ENCODE results near the gene MGLL.

The MGLL gene

GRCh38 chr3:127831723-127832172 is 9.4 kb upstream of the MGLL start:
- Histone ChIP-seq H3K4me3 (replicated peaks; ENCODE audit: insufficient read depth, low read length) (no peak overlapping the region), H3K27me3 (ENCODE audit: insufficient read depth, poor library complexity, severe bottlenecking) (no peaks in the 10 kb centered on the region), H3K27ac (replicated peaks) (no peak overlapping the region)
- peak in 1 of 2 experiments; percentile 60 for DNase-seq (ENCODE audit: low read depth in 1 of 2, low spot score in 1 of 2)
- TF ChIP-seq POLR2AphosphoS5 (IDR thresholded peaks at IDR 0.05; ENCODE audit: low read depth): no peak
- peak; percentile 64 for TF ChIP-seq CTCF (IDR thresholded peaks at IDR 0.05; ENCODE audit: insufficient read depth, low read length)

GRCh38 chr3:127829537-127829936 is 7.2 kb upstream of the MGLL start:
- Histone ChIP-seq H3K4me3 (replicated peaks; ENCODE audit: insufficient read depth, low read length) (no peak overlapping the region), H3K27me3 (ENCODE audit: insufficient read depth, poor library complexity, severe bottlenecking) (no peaks in the 10 kb centered on the region), H3K27ac (replicated peaks) (no peak overlapping the region)
- DNase-seq (ENCODE audit: low read depth in 1 of 2, low spot score in 1 of 2): no peak
- TF ChIP-seq CTCF (IDR thresholded peaks at IDR 0.05; ENCODE audit: insufficient read depth, low read length): no peak
- TF ChIP-seq GABPA (IDR thresholded peaks at IDR 0.05; ENCODE audit: low read depth): no peak
- TF ChIP-seq REST (IDR thresholded peaks at IDR 0.05; ENCODE audit: insufficient replicate concordance, low read depth): no peak
- no peak for TF ChIP-seq POLR2AphosphoS5 (IDR thresholded peaks at IDR 0.05; ENCODE audit: low read depth)
- no peak for TF ChIP-seq SPI1 (IDR thresholded peaks at IDR 0.05; ENCODE audit: borderline replicate concordance, low read depth)

GRCh38 chr3:127827808-127828207 is 5.5 kb upstream of the MGLL start:
- TF ChIP-seq GABPA (IDR thresholded peaks at IDR 0.05; ENCODE audit: low read depth) (no peak), SPI1 (IDR thresholded peaks at IDR 0.05; ENCODE audit: borderline replicate concordance, low read depth) (no peak), CTCF (IDR thresholded peaks at IDR 0.05; ENCODE audit: insufficient read depth, low read length) (no peak), REST (IDR thresholded peaks at IDR 0.05; ENCODE audit: insufficient replicate concordance, low read depth) (no peak), POLR2AphosphoS5 (IDR thresholded peaks at IDR 0.05; ENCODE audit: low read depth) (no peak)
- H3K27ac ChIP-seq (replicated peaks): no peak overlapping the region
- DNase-seq (ENCODE audit: low read depth in 1 of 2, low spot score in 1 of 2): no peak
- H3K27me3 ChIP-seq (ENCODE audit: insufficient read depth, poor library complexity, severe bottlenecking): no peaks in the 10 kb centered on the region
- no peak overlapping the region for H3K4me3 ChIP-seq (replicated peaks; ENCODE audit: insufficient read depth, low read length)

- H3K27me3 ChIP-seq (ENCODE audit: insufficient read depth, poor library complexity, severe bottlenecking): no peaks in the 10 kb centered on the region
- no peak for DNase-seq (ENCODE audit: low read depth in 1 of 2, low spot score in 1 of 2)
- no peak overlapping the region for H3K27ac ChIP-seq (replicated peaks)
Measured at GRCh38 chr3:127825756-127826155, 3.4 kb upstream of the MGLL start.

More at GRCh38 chr3:127825756-127826155, 3.4 kb upstream of the MGLL start:
- H3K4me3 ChIP-seq (replicated peaks; ENCODE audit: insufficient read depth, low read length): no peak overlapping the region
- no peak for TF ChIP-seq CTCF (IDR thresholded peaks at IDR 0.05; ENCODE audit: insufficient read depth, low read length)
- TF ChIP-seq GABPA (IDR thresholded peaks at IDR 0.05; ENCODE audit: low read depth): no peak
- no peak for TF ChIP-seq SPI1 (IDR thresholded peaks at IDR 0.05; ENCODE audit: borderline replicate concordance, low read depth)

Data from HL-60 (cell line).